Activated naive CD8-positive, alpha-beta T cell treated with anti-CD3 and anti-CD28 coated beads, Interleukin-2, amount 10 ng/mL, durations not matched to agents 7 days and 5 days (primary cell): ENCODE data around the gene ATP11A. TPM values are rescaled to one million over a fixed set of nuclear protein-coding genes. Genes with fewer than 3 reads are reported as not detected.
"Not testable (repeated sequence)": the region's sequence is repeated elsewhere in the genome, so short reads cannot be mapped to it uniquely, and the experiment has no call there.

Experiments used
- ATAC-seq: fragments of 150-1000 bp; cut with Tn5 transposase; one replicate; pipeline ENCODE4 v1.10.0; 2021; ENCODE audit warnings: low read depth, moderate library complexity
- POLR2A ChIA-PET: fragments of 350-600 bp; sonication (Branson Sonifier 250); formaldehyde crosslinking; loops from one replicate; lab custom pipeline; 2021; ENCODE audit warnings: antibody characterized with exemption; lab: Charles Lee
- DNase-seq: peaks from one replicate; pipeline ENCODE4 v3.0.0; 2021
- H3K27ac Mint-ChIP-seq: one replicate; pipeline ENCODE4 v1.8.0; 2022; ENCODE audit warnings: mild to moderate bottlenecking, mixed read lengths
- H3K27me3 Mint-ChIP-seq: one replicate; pipeline ENCODE4 v1.8.0; 2022; ENCODE audit warnings: mild to moderate bottlenecking, moderate library complexity, mixed read lengths
- H3K36me3 Mint-ChIP-seq: one replicate; pipeline ENCODE4 v1.8.0; 2021; ENCODE audit warnings: mild to moderate bottlenecking, mixed read lengths
- H3K4me1 Mint-ChIP-seq: one replicate; pipeline ENCODE4 v1.8.0; 2021; ENCODE audit warnings: mixed read lengths
- H3K4me3 Mint-ChIP-seq: one replicate; pipeline ENCODE4 v1.8.0; 2022; ENCODE audit warnings: mild to moderate bottlenecking, moderate library complexity, mixed read lengths
- H3K9me3 Mint-ChIP-seq: one replicate; pipeline ENCODE4 v1.8.0; 2021; ENCODE audit warnings: mixed read lengths
- total RNA-seq, 2 experiments: library from RNA; stranded (reverse); gene quantifications; one replicate each; pipeline ENCODE4 v1.2.3, GENCODE V29; 2021

ATP11A gene
- total RNA-seq, 2 experiments from 2014 or later = 36.5 to 38.2 TPM

DNA sequence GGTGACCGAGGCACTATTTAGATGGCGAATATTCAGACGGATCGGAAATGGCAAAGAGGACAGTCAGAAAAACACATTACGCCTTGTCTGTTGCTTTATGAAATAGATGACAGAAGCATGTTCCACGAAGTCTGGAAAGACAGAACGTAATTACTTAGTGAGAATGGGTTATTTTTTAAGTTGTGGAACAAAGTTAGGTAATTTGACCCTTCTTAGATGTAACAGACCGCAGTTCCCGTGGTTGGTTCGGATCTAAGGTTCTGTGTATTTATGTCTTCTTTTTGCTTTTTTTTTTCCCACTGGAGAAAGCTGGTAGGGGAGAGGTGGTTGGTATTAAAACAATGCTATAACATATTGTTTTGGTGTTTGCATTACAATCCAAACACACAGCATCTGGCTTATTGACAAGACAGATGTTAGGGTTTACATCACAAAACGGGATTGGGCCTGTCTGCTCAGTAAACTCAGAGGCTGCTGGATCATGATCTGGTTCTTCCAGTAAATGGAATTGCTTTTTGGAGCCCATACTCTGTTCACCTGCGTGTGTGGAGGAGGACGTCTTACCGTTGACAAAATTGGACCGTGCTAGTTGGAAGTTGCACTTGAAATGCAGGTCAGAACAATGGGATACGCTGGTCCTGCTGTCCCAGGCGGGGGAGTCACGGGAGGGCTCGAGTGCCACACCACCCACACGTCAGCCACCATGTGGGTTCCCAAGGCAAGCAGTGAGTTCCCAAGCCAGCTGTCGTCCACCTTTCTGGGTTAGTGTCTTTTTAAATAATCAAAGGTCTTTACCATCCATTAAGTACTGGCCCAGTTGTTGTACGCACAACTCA is 13.8 kb downstream of the ATP11A start:
- Mint-ChIP-seq H3K27me3 (no peaks in the 10 kb centered on the region), H3K4me3 (no peak overlapping the region), H3K27ac (no peak overlapping the region), H3K36me3 (no peaks in the 10 kb centered on the region), H3K9me3 (no peaks in the 10 kb centered on the region), H3K4me1 (peaks cover 21% of the 10 kb centered on the region)
- POLR2A ChIA-PET = no interaction called here
- DNase-seq = no peak
- ATAC-seq = no peak

- POLR2A ChIA-PET = no interaction called here
- peak; percentile 45 for ATAC-seq
Measured at GRCh38 chr13:112704308-112705145, 14.7 kb downstream of the ATP11A start.

DNA sequence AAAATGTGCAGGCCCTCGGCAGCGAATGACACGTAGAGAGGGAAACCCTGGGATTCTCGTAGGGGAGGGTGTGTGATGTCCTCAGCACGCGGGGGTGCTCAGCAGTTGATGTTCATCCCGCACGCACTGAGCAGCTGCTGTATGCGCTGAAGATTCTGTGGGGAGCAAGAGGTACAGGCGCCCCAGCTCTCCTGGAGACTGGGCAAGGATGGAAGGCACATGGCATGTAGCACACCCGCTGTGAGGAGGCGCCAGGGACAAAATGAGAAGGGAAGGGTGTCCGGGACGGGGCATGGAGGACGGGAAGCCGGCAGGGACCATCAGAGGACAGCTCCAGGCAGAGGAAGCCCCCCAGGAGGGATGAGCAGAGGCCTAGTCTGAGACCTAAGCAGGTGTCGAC is 15.4 kb downstream of the ATP11A start:
- no peaks in the 10 kb centered on the region for H3K36me3 Mint-ChIP-seq
- H3K4me3 Mint-ChIP-seq = no peak overlapping the region
- no peak for ATAC-seq
- peaks cover 18% of the 10 kb centered on the region for H3K4me1 Mint-ChIP-seq
- POLR2A ChIA-PET = no interaction called here
- no peak overlapping the region for H3K27ac Mint-ChIP-seq
- H3K27me3 Mint-ChIP-seq = no peaks in the 10 kb centered on the region
- no peak for DNase-seq
- no peaks in the 10 kb centered on the region for H3K9me3 Mint-ChIP-seq

More at GRCh38 chr13:112704308-112705145, 14.7 kb downstream of the ATP11A start:
- Mint-ChIP-seq H3K4me1 (peaks cover 18% of the 10 kb centered on the region), H3K4me3 (no peak overlapping the region), H3K27ac (peak overlapping the region; percentile 28), H3K36me3 (no peaks in the 10 kb centered on the region), H3K27me3 (no peaks in the 10 kb centered on the region), H3K9me3 (no peaks in the 10 kb centered on the region)
- DNase-seq = no peak

- POLR2A ChIA-PET = no interaction called here
- peaks cover 18% of the 10 kb centered on the region for H3K4me1 Mint-ChIP-seq
- ATAC-seq (no peak), DNase-seq (no peak)
- no peak overlapping the region for H3K4me3 Mint-ChIP-seq
- no peaks in the 10 kb centered on the region for H3K27me3 Mint-ChIP-seq
- no peaks in the 10 kb centered on the region for H3K9me3 Mint-ChIP-seq
- no peak overlapping the region for H3K27ac Mint-ChIP-seq
- H3K36me3 Mint-ChIP-seq = no peaks in the 10 kb centered on the region
Measured at GRCh38 chr13:112706171-112706570, 16.3 kb downstream of the ATP11A start.

- Mint-ChIP-seq H3K9me3 (no peaks in the 10 kb centered on the region), H3K4me3 (no peak overlapping the region), H3K27ac (no peak overlapping the region), H3K36me3 (no peaks in the 10 kb centered on the region), H3K27me3 (no peaks in the 10 kb centered on the region), H3K4me1 (peaks cover 13% of the 10 kb centered on the region)
- POLR2A ChIA-PET = no interaction called here
- ATAC-seq (no peak), DNase-seq (no peak)
Measured at GRCh38 chr13:112708560-112709240, 18.9 kb downstream of the ATP11A start.

DNA sequence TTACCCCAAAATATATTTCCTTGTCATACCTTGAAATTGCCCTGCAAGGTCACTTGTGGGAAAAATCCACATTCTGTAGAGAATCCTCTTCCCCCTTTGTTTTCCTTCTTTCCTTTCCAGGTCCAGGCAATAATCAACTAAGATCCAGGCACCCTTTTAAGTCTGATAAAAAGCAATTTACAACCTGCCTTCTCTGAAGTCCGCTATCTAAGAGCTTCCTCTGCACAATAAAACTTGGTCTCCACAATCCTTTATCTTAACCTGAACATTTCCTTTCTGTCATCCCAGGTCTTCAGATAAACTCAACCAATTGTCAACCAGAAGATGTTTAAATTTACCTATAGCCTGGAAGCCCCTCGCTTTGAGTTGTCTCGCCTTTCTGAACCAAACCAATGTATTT is 19.5 kb downstream of the ATP11A start:
- H3K27me3 Mint-ChIP-seq, POLR2A ChIA-PET, H3K36me3 Mint-ChIP-seq, H3K4me3 Mint-ChIP-seq, H3K9me3 Mint-ChIP-seq, ATAC-seq, H3K4me1 Mint-ChIP-seq, H3K27ac Mint-ChIP-seq, DNase-seq: not testable (repeated sequence)

GRCh38 chr13:112709825-112710783 is 20.3 kb downstream of the ATP11A start:
- H3K4me3 Mint-ChIP-seq = no peak overlapping the region
- H3K4me1 Mint-ChIP-seq = peaks cover 1% of the 10 kb centered on the region
- ATAC-seq = no peak
- DNase-seq = no peak
- H3K36me3 Mint-ChIP-seq = no peaks in the 10 kb centered on the region
- POLR2A ChIA-PET = no interaction called here
- H3K27me3 Mint-ChIP-seq = no peaks in the 10 kb centered on the region
- no peak overlapping the region for H3K27ac Mint-ChIP-seq
- no peaks in the 10 kb centered on the region for H3K9me3 Mint-ChIP-seq

GRCh38 chr13:112710855-112711527 is 21.2 kb downstream of the ATP11A start:
- POLR2A ChIA-PET = no interaction called here
- ATAC-seq (no peak), DNase-seq (no peak)
- Mint-ChIP-seq H3K36me3 (no peaks in the 10 kb centered on the region), H3K4me3 (no peak overlapping the region), H3K9me3 (no peaks in the 10 kb centered on the region), H3K4me1 (no peaks in the 10 kb centered on the region), H3K27ac (no peak overlapping the region), H3K27me3 (no peaks in the 10 kb centered on the region)

GRCh38 chr13:112711528-112712265 is 21.9 kb downstream of the ATP11A start:
- H3K4me3 Mint-ChIP-seq = no peak overlapping the region

GRCh38 chr13:112712451-112713207 is 22.8 kb downstream of the ATP11A start:
- Mint-ChIP-seq H3K4me3 (no peak overlapping the region), H3K4me1 (no peaks in the 10 kb centered on the region), H3K27me3 (no peaks in the 10 kb centered on the region), H3K36me3 (no peaks in the 10 kb centered on the region), H3K9me3 (no peaks in the 10 kb centered on the region), H3K27ac (no peak overlapping the region)
- POLR2A ChIA-PET = no interaction called here
- ATAC-seq = no peak
- DNase-seq = no peak

More at GRCh38 chr13:112711528-112712265, 21.9 kb downstream of the ATP11A start:
- DNase-seq = no peak
- no peaks in the 10 kb centered on the region for H3K27me3 Mint-ChIP-seq
- no peaks in the 10 kb centered on the region for H3K4me1 Mint-ChIP-seq
- no peak for ATAC-seq
- no peaks in the 10 kb centered on the region for H3K9me3 Mint-ChIP-seq
- POLR2A ChIA-PET = no interaction called here
- H3K36me3 Mint-ChIP-seq = no peaks in the 10 kb centered on the region
- H3K27ac Mint-ChIP-seq = no peak overlapping the region

DNA sequence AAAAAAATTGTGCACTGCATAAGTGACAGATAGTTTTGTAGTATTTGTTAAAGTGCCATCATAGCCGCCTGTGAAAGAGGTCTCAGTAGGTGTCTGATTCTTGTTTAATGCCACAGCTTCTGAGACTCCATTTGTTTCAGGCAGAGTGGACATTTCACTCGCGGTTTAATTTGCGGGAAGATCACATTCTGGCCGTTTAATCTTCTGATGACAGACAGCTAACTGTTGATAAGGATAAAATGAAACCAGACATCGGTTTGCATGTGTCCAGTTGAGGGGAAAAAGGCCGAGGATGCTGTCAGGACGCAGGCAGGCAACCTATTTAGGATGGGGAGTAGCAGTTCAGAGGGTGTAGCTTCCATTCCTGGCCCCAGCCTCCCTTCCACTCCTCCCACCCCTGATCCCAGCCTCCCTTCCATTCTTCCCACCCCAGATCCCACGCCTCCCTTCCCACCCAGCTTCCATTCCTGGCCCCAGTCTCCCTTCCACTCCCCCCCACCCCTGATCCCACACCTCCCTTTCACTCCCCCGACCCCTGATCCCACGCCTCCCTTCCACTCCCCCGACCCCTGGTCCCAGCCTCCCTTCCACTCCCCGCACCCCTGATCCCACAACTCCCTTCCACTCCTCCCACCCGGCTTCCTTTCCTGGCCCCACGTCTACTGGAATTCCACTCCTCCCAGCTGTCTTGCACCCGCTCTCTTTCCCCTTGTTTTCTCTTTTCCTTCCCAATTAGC is 23.8 kb downstream of the ATP11A start:
- H3K27me3 Mint-ChIP-seq = no peaks in the 10 kb centered on the region
- ATAC-seq (no peak), DNase-seq (no peak)
- no peaks in the 10 kb centered on the region for H3K4me1 Mint-ChIP-seq
- H3K27ac Mint-ChIP-seq = no peak overlapping the region
- H3K36me3 Mint-ChIP-seq = no peaks in the 10 kb centered on the region
- H3K9me3 Mint-ChIP-seq = no peaks in the 10 kb centered on the region
- H3K4me3 Mint-ChIP-seq = no peak overlapping the region
- POLR2A ChIA-PET = no interaction called here
